Measurements from ENCODE around the gene F10.
A peak's percentile ranks its signal among the peaks of the same experiment; 100 is the strongest.

F10 gene

GRCh38 chr13:113122550-113123225, at the start of gene F10:
Gene F10 (plus strand): TSS chr13:113122799. CDS start chr13:113122856, 57 bp downstream.
- TF ChIP-seq YY1 (IDR thresholded peaks at IDR 0.05; ENCODE audit: insufficient read depth, insufficient read length) (no peak), SUZ12 (IDR thresholded peaks at IDR 0.05; ENCODE audit: extremely low read depth, insufficient read depth, insufficient read length) (no peak), ZNF274 (IDR thresholded peaks at IDR 0.05; ENCODE audit: low read depth, low read length) (no peak)
- no peak for DNase-seq (ENCODE audit: low read depth, low spot score)
- Histone ChIP-seq H3K9ac (ENCODE audit: insufficient read length, low read depth) (peak within 1 kb of the TSS; percentile 26), H3K4me1 (ENCODE audit: insufficient read depth, insufficient read length) (peaks cover 14% of the 10 kb centered on the region), H3K36me3 (ENCODE audit: insufficient read depth, insufficient read length, low read length) (no peaks in the 10 kb centered on the region), H3K27me3 (ENCODE audit: insufficient read depth, insufficient read length) (no peaks in the 10 kb centered on the region), H3K4me3 (ENCODE audit: insufficient read length, low read depth) (peak within 1 kb of the TSS; percentile 11), H3K9me3 (ENCODE audit: insufficient read depth, low read length) (no peaks in the 10 kb centered on the region)

GRCh38 chr13:113073942-113074341, 48.7 kb upstream of the F10 start:
- no peak overlapping the region for H3K4me3 ChIP-seq (ENCODE audit: insufficient read length, low read depth)
- H3K4me1 ChIP-seq (ENCODE audit: insufficient read depth, insufficient read length), result peaks cover 3% of the 10 kb centered on the region
- no peak overlapping the region for H3K9ac ChIP-seq (ENCODE audit: insufficient read length, low read depth)
- no peak for DNase-seq (ENCODE audit: low read depth, low spot score)
- H3K27me3 ChIP-seq (ENCODE audit: insufficient read depth, insufficient read length), result no peaks in the 10 kb centered on the region
- TF ChIP-seq SUZ12 (IDR thresholded peaks at IDR 0.05; ENCODE audit: extremely low read depth, insufficient read depth, insufficient read length) (no peak), ZNF274 (IDR thresholded peaks at IDR 0.05; ENCODE audit: low read depth, low read length) (no peak), YY1 (IDR thresholded peaks at IDR 0.05; ENCODE audit: insufficient read depth, insufficient read length) (no peak)
- H3K9me3 ChIP-seq (ENCODE audit: insufficient read depth, low read length), result no peaks in the 10 kb centered on the region
- no peaks in the 10 kb centered on the region for H3K36me3 ChIP-seq (ENCODE audit: insufficient read depth, insufficient read length, low read length)

DNA sequence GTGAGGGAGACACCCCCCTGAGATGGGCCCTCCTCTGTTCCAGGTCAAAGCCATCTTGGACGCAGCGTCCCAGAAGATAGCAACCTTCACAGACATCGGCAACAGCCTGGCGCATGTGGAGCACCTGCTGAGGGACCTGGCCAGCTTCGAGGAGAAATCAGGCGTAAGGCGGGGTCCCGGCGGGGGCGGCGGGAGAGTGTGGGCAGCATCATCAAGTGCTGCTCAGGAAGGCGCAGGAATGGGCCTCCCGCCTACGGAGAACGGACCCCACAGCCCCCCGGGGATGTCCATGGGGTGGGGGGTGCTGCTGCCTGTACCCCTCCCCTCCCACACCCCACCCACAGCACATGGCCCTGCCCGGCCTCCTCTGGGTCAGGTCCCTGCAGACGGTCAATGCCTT, 48.2 kb upstream of the F10 start:
- no peak overlapping the region for H3K9ac ChIP-seq (ENCODE audit: insufficient read length, low read depth)
- DNase-seq (ENCODE audit: low read depth, low spot score), result no peak
- peaks cover 3% of the 10 kb centered on the region for H3K4me1 ChIP-seq (ENCODE audit: insufficient read depth, insufficient read length)
- H3K36me3 ChIP-seq (ENCODE audit: insufficient read depth, insufficient read length, low read length), result no peaks in the 10 kb centered on the region
- H3K9me3 ChIP-seq (ENCODE audit: insufficient read depth, low read length), result no peaks in the 10 kb centered on the region
- H3K4me3 ChIP-seq (ENCODE audit: insufficient read length, low read depth), result no peak overlapping the region
- TF ChIP-seq ZNF274 (IDR thresholded peaks at IDR 0.05; ENCODE audit: low read depth, low read length) (no peak), SUZ12 (IDR thresholded peaks at IDR 0.05; ENCODE audit: extremely low read depth, insufficient read depth, insufficient read length) (no peak), YY1 (IDR thresholded peaks at IDR 0.05; ENCODE audit: insufficient read depth, insufficient read length) (no peak)
- no peaks in the 10 kb centered on the region for H3K27me3 ChIP-seq (ENCODE audit: insufficient read depth, insufficient read length)

DNA sequence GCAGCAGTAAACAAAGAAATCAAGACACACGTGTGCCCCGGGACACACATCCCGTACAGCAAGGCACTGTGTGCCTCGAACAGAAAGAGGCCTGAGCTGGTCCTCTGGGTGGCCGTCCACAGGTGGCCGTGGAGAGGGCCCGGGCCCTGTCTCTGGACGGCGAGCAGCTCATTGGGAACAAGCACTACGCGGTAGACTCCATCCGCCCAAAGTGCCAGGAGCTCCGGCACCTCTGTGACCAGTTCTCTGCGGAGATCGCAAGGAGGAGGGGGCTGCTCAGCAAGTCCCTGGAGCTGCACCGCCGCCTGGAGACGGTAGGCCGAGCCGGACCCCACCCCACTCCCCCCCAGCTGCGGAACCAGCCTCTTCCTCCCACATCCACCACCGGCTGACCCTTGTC, 47.7 kb upstream of the F10 start:
- no peak for DNase-seq (ENCODE audit: low read depth, low spot score)
- Histone ChIP-seq H3K27me3 (ENCODE audit: insufficient read depth, insufficient read length) (no peaks in the 10 kb centered on the region), H3K9ac (ENCODE audit: insufficient read length, low read depth) (no peak overlapping the region), H3K9me3 (ENCODE audit: insufficient read depth, low read length) (no peaks in the 10 kb centered on the region), H3K4me1 (ENCODE audit: insufficient read depth, insufficient read length) (peaks cover 2% of the 10 kb centered on the region), H3K4me3 (ENCODE audit: insufficient read length, low read depth) (no peak overlapping the region), H3K36me3 (ENCODE audit: insufficient read depth, insufficient read length, low read length) (no peaks in the 10 kb centered on the region)
- TF ChIP-seq SUZ12 (IDR thresholded peaks at IDR 0.05; ENCODE audit: extremely low read depth, insufficient read depth, insufficient read length) (no peak), YY1 (IDR thresholded peaks at IDR 0.05; ENCODE audit: insufficient read depth, insufficient read length) (no peak), ZNF274 (IDR thresholded peaks at IDR 0.05; ENCODE audit: low read depth, low read length) (no peak)

DNA sequence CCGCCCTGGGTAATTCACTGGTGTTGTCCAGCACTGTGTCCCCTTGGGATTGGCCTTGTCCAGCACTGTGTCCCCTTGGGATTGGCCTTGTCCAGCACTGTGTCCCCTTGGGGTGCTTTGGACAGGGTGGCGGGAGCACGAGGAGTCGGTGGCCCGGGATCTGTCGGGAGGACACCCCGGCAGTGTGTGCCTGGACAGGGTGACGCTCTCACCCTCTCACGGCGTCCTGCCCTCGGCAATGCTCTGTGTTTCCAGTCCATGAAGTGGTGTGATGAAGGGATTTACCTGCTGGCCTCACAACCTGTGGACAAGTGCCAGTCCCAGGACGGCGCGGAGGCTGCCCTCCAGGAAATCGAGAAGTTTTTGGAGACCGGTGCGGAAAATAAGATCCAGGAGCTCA, 46.9 kb upstream of the F10 start:
- TF ChIP-seq YY1 (IDR thresholded peaks at IDR 0.05; ENCODE audit: insufficient read depth, insufficient read length) (no peak), ZNF274 (IDR thresholded peaks at IDR 0.05; ENCODE audit: low read depth, low read length) (no peak), SUZ12 (IDR thresholded peaks at IDR 0.05; ENCODE audit: extremely low read depth, insufficient read depth, insufficient read length) (no peak)
- Histone ChIP-seq H3K36me3 (ENCODE audit: insufficient read depth, insufficient read length, low read length) (no peaks in the 10 kb centered on the region), H3K9ac (ENCODE audit: insufficient read length, low read depth) (no peak overlapping the region), H3K9me3 (ENCODE audit: insufficient read depth, low read length) (no peaks in the 10 kb centered on the region), H3K4me3 (ENCODE audit: insufficient read length, low read depth) (no peak overlapping the region), H3K4me1 (ENCODE audit: insufficient read depth, insufficient read length) (no peaks in the 10 kb centered on the region), H3K27me3 (ENCODE audit: insufficient read depth, insufficient read length) (no peaks in the 10 kb centered on the region)
- DNase-seq (ENCODE audit: low read depth, low spot score), result no peak

DNA sequence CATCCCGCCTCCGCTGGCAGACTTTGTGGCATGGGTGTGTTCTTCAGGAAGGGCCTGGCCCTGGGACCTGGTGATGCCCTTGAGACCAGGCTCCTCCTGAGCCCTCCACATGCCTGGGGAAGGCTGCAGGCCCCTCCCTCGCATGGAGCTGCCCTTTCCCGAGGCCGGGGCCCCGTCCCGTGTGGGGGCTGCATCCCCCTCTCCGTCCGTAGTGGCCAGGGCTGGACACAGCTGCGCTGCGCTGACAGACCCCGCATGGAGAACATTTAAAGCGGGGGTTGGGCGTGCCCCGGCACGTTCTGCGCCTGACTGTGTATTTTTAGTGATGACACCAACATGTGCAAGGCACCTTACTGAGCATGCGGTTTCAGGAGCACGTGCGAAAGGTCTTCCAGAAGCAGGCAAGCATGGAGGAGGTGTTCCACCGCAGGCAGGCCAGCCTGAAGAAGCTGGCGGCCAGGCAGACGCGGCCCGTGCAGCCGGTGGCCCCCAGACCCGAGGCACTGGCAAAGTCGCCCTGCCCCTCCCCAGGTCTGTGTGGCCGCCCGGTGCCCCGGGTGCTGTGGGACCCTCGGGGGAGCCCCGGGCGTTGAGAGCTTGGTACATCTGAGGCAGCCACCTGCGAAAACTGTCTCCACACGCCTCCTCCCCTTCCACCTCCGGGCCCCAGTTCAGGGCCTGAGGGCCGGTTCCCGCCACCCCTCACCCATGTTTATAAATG, 45.8 kb upstream of the F10 start:
- H3K4me3 ChIP-seq (ENCODE audit: insufficient read length, low read depth), result no peak overlapping the region
- no peaks in the 10 kb centered on the region for H3K4me1 ChIP-seq (ENCODE audit: insufficient read depth, insufficient read length)
- H3K36me3 ChIP-seq (ENCODE audit: insufficient read depth, insufficient read length, low read length), result no peaks in the 10 kb centered on the region
- no peak for TF ChIP-seq YY1 (IDR thresholded peaks at IDR 0.05; ENCODE audit: insufficient read depth, insufficient read length)
- TF ChIP-seq SUZ12 (IDR thresholded peaks at IDR 0.05; ENCODE audit: extremely low read depth, insufficient read depth, insufficient read length), result no peak
- no peak for TF ChIP-seq ZNF274 (IDR thresholded peaks at IDR 0.05; ENCODE audit: low read depth, low read length)
- no peak for DNase-seq (ENCODE audit: low read depth, low spot score)
- H3K27me3 ChIP-seq (ENCODE audit: insufficient read depth, insufficient read length), result no peaks in the 10 kb centered on the region
- H3K9ac ChIP-seq (ENCODE audit: insufficient read length, low read depth), result no peak overlapping the region
- H3K9me3 ChIP-seq (ENCODE audit: insufficient read depth, low read length), result no peaks in the 10 kb centered on the region

DNA sequence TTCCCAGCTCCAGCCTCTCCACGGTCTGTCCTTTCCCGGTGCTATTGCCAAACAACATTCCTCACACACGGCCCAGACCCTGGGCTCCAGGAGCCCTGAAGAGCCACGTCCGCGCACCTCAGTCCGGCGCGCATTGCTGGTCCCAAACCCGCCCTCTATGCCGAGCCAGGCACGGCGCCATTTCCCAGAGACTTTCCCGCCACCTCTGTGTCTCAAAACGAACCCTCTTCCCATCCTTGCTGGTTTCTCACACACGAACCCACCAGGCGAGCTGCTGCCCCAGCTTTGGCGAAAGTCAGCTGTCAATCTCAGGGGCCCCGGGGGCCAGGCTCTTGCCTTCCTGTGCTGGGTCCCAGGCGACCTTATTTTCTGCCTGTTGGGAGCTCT, 45.0 kb upstream of the F10 start:
- Histone ChIP-seq H3K36me3 (ENCODE audit: insufficient read depth, insufficient read length, low read length) (no peaks in the 10 kb centered on the region), H3K4me3 (ENCODE audit: insufficient read length, low read depth) (no peak overlapping the region), H3K9me3 (ENCODE audit: insufficient read depth, low read length) (no peaks in the 10 kb centered on the region), H3K4me1 (ENCODE audit: insufficient read depth, insufficient read length) (no peaks in the 10 kb centered on the region), H3K9ac (ENCODE audit: insufficient read length, low read depth) (no peak overlapping the region), H3K27me3 (ENCODE audit: insufficient read depth, insufficient read length) (no peaks in the 10 kb centered on the region)
- TF ChIP-seq YY1 (IDR thresholded peaks at IDR 0.05; ENCODE audit: insufficient read depth, insufficient read length) (no peak), ZNF274 (IDR thresholded peaks at IDR 0.05; ENCODE audit: low read depth, low read length) (no peak), SUZ12 (IDR thresholded peaks at IDR 0.05; ENCODE audit: extremely low read depth, insufficient read depth, insufficient read length) (no peak)
- DNase-seq (ENCODE audit: low read depth, low spot score), result no peak

Data from NT2/D1 (cell line).